SKM-1 (cell line): ENCODE data around the gene SRMS.

ENCODE experiments used
- DNase-seq: peaks from one replicate; lab custom pipeline; 2025; ENCODE audit not compliant: unreplicated experiment; lab: John Stamatoyannopoulos, UW

The SRMS gene

GRCh38 chr20:63503524-63503923 lies 44.0 kb downstream of the SRMS start:
- DNase-seq: no peak

- no peak for DNase-seq
These were observed 44.8 kb downstream of the SRMS start for GRCh38 chr20:63502671-63503172.

- no peak for DNase-seq
These were observed 45.5 kb downstream of the SRMS start for GRCh38 chr20:63501818-63502670.

GRCh38 chr20:63500902-63501817 lies 46.4 kb downstream of the SRMS start:
- DNase-seq: no peak

GRCh38 chr20:63500151-63500901 lies 47.2 kb downstream of the SRMS start:
- DNase-seq: no peak

GRCh38 chr20:63499338-63499969 lies 48.1 kb downstream of the SRMS start:
- DNase-seq: no peak

GRCh38 chr20:63498960-63499337 lies 48.6 kb downstream of the SRMS start, which contains the start of gene EEF1A2:
Gene EEF1A2 (minus strand): TSS chr20:63499083. CDS start chr20:63497763, 1,320 bp downstream.
- DNase-seq: no peak

GRCh38 chr20:63497946-63498935 lies 49.3 kb downstream of the SRMS start:
- DNase-seq: no peak

GRCh38 chr20:63497138-63497945 lies 50.2 kb downstream of the SRMS start:
- no peak for DNase-seq

GRCh38 chr20:63496596-63497120 lies 50.9 kb downstream of the SRMS start:
- no peak for DNase-seq

GRCh38 chr20:63495741-63496595 lies 51.6 kb downstream of the SRMS start:
- DNase-seq: no peak

GRCh38 chr20:63495167-63495720 lies 52.3 kb downstream of the SRMS start:
- no peak for DNase-seq

GRCh38 chr20:63494420-63495166 lies 53.0 kb downstream of the SRMS start:
- no peak for DNase-seq

- DNase-seq: no peak
These were observed 53.5 kb downstream of the SRMS start for GRCh38 chr20:63494084-63494419.

GRCh38 chr20:63493563-63494020 lies 54.0 kb downstream of the SRMS start:
- DNase-seq: no peak

- DNase-seq: no peak
These were observed 54.6 kb downstream of the SRMS start for GRCh38 chr20:63492982-63493381.
